RPMI7951 (cell line): ENCODE measurements around the gene PALLD. TPM values are rescaled to one million over a fixed set of nuclear protein-coding genes. Genes with fewer than 3 reads are reported as not detected.

Experiments
- DNase-seq: peaks from one replicate; pipeline ENCODE4 v3.0.0-alpha.2; 2012; ENCODE audit warnings: low read depth
- total RNA-seq: library from RNA; depleted of rRNA; stranded (reverse); fragments of >200 nt; shearing (Covaris generic); gene quantifications from 2 replicates; pipeline ENCODE4 v1.2.3, GENCODE V29; 2014

PALLD gene
- total RNA-seq, 1 experiment from 2014 or later: 44.5 TPM

DNA sequence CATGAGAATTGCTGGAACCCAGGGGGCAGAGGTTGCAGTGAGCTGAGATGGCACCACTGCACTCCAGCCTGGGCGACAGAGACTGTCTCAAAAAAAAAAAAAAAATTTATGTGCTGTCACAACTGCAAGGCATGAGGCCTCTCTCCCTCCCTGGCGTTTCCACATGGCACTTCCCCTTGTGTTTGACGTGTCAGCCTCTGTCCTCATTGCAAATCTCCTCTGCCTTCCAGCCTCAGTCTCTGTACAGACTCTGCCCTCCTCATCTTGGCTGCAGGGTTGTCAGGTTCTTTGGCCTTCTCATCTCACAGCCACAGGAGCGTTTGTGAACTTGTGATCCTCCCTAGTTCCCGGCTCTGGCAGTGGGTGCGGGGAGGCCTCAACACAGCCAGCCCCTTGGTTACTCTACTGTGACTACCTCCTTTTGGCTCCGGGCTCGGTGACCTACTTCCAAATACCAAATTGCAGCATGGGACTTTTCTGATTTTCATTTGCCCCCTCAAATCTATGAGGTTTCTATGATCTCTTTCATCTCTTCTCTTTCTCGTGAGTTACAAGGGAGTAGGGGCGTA lies 263.2 kb downstream of the PALLD start:
- DNase-seq: no peak

DNA sequence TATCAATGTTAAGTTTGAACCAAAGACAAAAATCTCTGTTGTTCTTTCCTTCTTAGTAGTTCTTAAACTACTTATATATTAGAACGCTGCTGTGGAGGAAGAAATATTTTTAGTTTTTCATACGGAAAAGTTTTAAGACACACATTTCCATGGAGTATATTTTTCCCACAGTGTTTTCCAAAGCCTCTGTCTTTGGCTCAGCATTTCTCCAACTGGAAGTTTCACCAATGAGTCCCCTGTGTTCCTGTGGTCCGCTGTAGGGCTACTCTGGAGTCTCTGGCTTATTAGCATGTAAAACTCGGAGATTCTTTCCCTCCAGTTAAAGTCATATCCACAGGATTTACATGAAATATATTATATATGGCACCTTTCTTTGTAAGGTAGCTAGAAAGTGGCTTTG lies 264.2 kb downstream of the PALLD start:
- DNase-seq: no peak

DNA sequence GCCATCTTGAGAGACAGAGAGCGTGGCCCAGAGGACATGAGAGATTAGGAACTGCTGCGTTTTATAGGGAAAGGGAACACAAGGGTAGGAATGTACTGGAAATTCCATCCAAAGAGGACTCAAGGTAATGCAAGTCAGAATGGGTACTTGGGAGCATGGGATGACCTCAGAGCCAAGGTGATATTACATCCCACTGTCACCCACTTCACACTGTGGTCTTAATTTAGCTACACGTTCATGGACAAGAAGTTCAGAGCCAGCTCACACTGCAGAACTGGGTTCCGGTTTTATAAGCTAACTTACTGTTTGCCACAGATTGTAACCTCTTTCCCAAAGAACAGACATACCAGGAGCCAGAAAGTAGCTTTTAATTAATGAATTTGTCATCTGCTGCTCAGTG lies 268.5 kb downstream of the PALLD start:
- DNase-seq: no peak

- DNase-seq: peak; percentile 71
Observed at GRCh38 chr4:168765726-168766125, 268.9 kb downstream of the PALLD start.

- DNase-seq: peak; percentile 86
Observed at GRCh38 chr4:168766604-168767316, 269.9 kb downstream of the PALLD start.

DNA sequence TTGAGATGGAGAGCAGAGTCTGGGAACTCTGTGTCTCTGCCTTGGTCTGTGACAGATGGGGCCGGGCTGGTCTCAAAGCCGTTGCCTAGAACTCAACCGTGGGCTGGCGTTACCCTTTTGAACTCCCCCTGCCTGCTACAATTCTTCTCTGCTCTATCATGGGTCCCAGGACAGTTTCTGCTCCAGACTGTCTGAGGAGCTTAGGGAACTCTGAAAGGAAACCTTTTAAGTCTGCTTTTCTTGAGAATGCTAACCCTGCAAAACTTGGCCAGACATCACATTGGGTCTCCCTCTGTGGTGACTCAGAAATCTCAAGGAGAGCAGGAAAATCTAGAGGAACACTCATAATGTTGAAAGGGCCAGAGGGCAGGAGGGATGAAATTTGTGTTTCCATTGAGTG lies 272.6 kb downstream of the PALLD start:
- DNase-seq: peak; percentile 74

DNA sequence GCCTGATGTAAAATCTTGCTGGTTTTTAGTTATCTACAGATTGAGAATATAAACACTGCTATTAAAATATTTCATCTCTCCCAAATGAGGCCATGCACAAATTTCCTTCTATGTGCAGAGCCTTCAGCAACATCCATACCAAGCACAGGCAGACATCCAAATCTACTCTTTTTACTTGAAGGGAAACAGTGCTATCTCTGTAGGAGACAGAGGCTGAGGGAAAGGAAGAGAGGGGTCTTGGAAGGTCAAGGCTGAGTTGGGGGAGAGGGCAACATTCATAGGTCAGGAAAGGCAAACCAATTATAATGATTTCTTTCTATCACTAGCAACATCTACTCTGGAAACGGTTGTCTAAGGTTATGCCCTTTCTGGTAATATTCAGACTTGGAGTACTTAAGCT lies 273.0 kb downstream of the PALLD start:
- DNase-seq: no peak

DNA sequence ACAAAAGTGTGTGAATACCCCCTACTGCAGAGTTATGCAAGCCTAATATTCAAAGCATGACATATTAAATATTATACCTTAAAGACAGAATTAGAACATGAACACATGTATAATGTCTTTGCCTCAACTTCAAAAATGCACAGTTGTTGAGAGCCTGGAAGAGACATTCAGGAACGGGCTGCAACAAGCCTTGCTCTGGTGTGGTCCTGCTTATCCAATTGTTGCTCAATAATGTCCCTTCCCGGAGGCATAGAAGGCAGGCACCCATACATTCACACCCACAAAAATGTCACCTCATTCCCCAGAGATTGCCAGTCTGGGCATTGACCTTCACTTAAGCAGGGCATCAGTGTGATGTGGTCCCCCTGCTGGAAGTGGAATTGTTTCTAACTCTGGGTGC lies 274.4 kb downstream of the PALLD start:
- no peak for DNase-seq

DNA sequence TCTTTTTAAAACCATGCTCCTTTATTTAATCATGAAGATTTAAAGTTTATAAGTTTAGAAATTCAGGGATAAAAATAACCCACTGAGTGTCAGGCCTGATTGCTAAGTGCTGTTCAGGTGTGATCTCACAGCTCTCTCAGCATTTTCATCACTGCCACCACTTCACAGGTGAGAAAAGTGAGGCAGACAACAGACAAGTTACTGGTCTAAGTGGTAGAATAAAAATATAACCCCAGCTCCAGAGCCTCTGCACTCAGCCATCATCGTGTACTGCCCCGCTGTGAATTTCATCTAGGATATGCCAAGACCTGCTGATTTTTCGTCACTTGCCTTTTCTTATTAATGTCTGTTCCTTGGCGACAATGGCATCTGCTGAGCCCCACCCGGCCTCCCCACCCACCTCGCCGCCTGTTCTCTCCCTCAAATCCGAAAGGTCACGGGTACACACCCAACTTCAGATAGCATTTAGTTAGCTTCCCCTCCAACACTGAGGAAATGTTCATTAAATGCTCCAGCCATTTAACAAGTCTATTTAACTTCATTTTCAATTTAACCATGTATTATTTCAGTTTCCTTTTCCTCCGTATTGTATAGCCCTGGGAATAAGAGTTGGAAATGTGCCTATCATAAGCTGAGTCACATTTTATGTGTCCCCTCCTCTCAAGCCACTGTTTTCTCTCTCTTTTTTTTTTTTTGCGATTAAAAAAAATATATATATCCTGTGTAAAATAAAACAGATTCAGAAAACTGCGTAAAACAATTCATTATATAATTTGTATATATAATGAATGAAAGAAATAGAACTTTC lies 276.7 kb downstream of the PALLD start:
- no peak for DNase-seq

DNA sequence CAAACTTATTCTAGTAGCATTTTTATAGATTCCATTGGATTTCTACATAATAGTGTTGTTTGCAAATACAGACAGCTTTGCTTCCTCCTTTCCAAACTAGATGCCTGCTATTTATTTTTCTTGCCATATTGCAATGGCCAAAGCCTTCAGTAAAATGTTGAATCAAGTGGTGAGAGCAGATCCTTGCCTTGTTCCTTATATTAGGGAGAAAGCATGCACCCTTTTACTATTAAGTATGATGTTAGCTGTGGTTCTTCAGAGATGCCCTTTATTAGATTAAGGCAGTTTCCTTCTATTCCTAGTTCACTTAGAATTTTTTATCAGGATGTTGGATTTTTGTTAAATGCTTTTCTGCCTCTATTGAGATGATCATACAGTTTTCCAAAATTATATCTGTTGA lies 279.5 kb downstream of the PALLD start:
- DNase-seq: no peak

GRCh38 chr4:168777277-168777965 lies 280.6 kb downstream of the PALLD start:
- DNase-seq: no peak

DNA sequence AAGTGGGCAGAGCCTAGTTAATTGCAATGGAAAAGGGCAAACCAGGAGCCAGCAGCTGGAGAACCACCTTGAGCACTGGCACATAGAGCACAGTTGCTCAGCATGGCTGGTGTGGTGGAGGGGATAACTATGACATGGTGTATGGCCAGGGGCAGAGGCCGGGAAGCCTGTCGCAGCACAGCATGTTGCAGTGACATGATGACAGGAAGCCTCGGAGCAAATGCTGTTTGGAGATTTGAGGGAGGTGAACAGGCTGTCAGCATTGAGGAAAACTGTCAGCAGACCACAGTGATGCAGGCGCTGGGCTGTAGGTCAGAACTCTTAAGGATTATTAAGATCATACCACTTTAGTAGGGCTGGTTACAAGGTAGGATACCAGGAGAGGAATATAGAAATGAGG lies 284.5 kb downstream of the PALLD start:
- DNase-seq: no peak

DNA sequence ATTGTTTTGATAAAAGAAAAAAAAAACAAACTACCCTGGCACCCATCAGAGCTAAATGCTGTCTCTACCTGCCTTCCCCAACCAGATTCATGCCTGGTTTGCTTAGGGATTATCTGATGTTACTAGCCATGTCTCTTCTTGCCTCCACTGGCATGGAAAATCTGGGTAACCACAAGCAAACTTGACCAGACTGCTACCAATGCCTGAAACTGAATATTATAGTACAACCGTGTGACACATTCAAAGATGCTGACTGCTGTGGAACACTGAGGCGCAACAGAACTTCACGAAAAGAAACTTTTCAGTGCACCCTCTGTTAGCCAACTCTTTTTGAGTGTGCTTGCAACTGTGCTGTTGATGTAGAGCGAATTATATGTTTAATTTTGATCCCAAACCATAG lies 285.1 kb downstream of the PALLD start:
- DNase-seq: no peak

DNA sequence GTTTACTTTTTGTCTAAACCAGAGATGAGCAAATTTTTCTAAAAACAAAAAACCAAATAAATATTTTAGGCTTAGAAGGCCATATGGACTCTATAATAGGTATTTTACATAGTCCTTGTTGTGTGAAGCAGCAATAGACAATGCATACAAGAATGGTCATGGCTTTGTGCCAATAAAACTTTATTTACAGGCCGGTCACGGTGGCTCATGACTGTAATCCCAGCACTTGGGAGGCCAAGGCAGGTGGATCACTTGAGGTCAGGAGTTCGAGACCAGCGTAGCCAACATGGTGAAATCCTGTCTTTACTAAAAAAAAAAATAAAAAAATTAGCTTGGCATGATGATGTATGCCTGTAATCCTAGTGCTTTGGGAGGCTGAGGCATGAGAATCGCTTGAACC lies 285.6 kb downstream of the PALLD start:
- DNase-seq: no peak

DNA sequence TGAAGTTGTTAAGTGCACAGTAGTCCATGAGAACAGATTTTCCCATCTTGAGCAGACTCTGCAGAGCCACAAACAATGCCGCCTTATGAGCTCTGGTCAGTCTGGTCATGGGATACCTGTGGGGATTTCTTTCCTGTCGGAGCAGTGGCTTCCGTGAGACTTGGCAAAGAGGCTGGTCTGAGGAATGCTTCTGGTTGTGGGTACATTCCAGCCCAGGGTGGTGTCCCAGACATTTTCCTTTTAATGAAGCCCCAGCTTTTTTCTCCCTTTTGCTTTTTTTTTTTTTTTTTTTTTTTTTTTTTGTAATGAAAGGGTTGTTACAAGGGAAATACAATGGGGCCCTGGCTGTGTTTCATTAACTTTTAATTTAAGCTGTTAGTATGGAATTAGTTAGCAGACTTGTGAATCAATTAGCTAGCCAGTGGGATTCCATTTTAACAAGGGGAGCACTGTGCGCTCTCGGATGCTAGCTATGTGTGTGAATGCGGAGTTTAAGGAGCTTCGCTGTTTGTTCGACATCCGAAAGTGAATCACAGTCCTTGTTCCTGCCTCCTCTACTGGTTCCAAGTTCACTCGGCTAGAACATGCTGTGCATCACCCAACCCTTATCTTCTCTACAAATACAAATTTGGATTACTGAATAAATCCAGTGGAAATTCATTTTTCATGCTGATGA lies 288.1 kb downstream of the PALLD start:
- DNase-seq: peak; percentile 57

DNA sequence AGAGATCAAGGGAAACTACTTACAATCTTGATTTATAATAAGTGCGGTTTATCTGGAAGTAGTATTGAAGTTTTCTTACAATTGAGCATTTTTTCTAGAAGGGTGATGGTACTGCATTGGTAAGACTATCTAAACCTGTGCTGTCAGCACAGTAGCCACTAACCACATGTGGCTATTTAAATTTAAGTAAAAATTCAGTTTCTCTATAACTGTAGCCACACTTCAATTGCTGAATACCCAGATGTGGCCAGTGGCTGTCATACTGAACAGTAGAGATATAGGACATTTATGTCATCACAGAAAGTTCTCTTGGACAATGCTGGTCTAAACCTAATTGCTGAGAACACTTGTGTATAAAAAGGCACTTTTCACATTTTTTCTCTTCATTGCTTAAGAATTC lies 290.5 kb downstream of the PALLD start:
- no peak for DNase-seq

GRCh38 chr4:168787801-168788595 lies 291.1 kb downstream of the PALLD start:
- peak; percentile 31 for DNase-seq

DNA sequence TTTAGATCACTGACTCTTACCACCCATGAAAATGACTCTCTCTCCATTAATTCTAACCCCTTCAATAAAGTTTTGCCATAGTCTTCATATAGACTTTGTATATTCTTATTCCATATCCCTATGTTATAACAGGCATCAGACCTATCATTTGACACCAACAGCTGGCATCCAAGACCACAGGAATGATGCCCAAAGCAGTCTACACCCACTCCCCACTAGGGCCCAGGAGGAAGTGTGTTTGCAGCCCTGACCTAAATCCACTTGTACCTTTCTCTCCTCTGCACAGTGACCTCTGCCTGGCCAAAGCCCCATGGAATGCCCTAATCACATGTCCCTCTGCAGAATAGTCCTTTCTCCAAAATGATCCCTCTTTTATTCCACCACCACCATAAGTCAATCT lies 294.0 kb downstream of the PALLD start:
- DNase-seq: no peak

DNA sequence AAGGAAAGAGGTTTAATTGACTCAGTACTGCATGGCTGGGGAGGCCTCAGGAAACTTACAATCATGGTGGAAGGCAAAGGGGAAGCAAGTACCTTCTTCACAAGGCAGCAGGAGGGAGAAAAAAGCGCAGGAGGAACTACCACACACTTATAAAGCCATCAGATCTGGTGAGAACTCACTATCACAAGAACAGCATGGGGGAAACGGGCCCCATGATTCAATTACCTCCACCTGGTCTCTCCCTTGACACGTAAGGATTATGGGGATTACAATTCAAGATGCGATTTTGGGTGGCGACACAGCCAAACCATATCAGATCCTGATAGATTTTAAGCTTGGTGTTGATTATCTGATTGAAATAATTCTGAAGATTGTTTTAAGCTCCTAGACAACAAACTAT lies 294.5 kb downstream of the PALLD start:
- DNase-seq: no peak

DNA sequence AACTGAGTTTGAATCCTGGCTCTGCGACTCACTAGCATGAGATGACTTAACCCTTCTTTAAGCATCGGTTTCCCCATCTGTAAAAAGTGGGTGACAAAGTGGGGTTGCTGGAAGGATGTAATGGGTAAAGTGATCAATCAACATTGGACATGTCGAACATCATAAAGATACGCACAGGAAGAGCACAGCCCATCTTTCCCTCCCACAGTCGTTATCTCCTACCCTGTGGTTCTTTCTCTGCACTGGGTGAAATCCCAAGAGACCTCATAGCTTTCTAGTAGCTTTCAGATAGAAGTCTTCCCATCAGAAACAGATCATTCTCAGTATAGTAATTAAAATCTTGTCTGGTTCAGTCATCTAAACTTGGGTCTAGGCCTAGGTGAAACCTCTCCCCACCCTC lies 296.7 kb downstream of the PALLD start:
- DNase-seq: no peak

DNA sequence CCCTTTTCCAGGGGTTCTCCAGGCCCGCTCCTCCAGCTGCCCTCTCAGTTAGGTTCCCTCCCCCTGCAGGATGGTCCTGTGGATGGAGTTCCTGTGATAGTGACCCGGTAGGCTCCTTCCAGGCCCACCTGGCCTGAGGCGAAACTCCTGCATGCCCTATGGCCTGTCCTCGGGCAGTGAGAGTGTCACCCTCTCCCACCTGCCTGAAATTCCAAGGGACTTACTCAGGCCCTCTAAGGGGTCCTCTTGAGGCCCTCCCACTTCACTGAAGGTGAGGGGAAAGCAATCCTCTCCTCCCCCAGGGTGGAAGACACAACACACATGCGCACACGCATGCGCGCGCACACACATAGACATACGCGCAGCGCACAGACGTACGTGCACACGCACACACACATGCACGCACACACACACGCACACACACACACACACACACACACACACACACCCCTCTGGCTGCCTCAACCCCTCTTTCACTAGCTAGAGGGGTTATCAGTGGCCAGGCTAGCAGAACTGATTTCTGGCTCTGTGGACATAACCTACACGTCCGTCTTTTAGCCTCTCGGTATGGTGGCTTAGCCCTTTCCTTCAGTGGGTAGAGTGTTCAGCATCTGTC lies 297.3 kb downstream of the PALLD start:
- DNase-seq: no peak
